Measurements from ENCODE around the gene IFT80. TPM values are rescaled to one million over a fixed set of nuclear protein-coding genes. Genes with fewer than 3 reads are reported as not detected.

Gene IFT80
- total and polyA plus RNA-seq, 10 of the 15 experiments (the other 5 are each of a cell fraction or from before 2014, with no cell fraction given): 6.5 to 21.5 (median 14.1) TPM

- no peak for TF ChIP-seq BHLHE40 (IDR thresholded peaks at IDR 0.05; ENCODE audit: borderline replicate concordance in 1 of 2, low read depth in 2 of 2, low read length in 1 of 2)
- no peak for TF ChIP-seq CEBPB (IDR thresholded peaks at IDR 0.05; ENCODE audit: borderline replicate concordance in 1 of 2, low read depth in 2 of 2, low read length in 2 of 2)
- TF ChIP-seq RUNX3 (IDR thresholded peaks at IDR 0.05; ENCODE audit: low read length): no peak
- TF ChIP-seq BACH1 (IDR thresholded peaks at IDR 0.05; ENCODE audit: borderline replicate concordance): no peak
- no peak for TF ChIP-seq POU2F2 (IDR thresholded peaks at IDR 0.05; ENCODE audit: borderline replicate concordance, low read depth, low read length)
- TF ChIP-seq, protein P1, sequence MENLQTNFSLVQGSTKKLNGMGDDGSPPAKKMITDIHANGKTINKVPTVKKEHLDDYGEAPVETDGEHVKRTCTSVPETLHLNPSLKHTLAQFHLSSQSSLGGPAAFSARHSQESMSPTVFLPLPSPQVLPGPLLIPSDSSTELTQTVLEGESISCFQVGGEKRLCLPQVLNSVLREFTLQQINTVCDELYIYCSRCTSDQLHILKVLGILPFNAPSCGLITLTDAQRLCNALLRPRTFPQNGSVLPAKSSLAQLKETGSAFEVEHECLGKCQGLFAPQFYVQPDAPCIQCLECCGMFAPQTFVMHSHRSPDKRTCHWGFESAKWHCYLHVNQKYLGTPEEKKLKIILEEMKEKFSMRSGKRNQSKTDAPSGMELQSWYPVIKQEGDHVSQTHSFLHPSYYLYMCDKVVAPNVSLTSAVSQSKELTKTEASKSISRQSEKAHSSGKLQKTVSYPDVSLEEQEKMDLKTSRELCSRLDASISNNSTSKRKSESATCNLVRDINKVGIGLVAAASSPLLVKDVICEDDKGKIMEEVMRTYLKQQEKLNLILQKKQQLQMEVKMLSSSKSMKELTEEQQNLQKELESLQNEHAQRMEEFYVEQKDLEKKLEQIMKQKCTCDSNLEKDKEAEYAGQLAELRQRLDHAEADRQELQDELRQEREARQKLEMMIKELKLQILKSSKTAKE (IDR thresholded peaks at IDR 0.05; ENCODE audit: low read depth, poor library complexity, severe bottlenecking): no peak
- TF ChIP-seq ZSCAN29 (IDR thresholded peaks at IDR 0.05): no peak
Measured at GRCh38 chr3:160253298-160253697, 145.7 kb downstream of the IFT80 start (continued).

DNA sequence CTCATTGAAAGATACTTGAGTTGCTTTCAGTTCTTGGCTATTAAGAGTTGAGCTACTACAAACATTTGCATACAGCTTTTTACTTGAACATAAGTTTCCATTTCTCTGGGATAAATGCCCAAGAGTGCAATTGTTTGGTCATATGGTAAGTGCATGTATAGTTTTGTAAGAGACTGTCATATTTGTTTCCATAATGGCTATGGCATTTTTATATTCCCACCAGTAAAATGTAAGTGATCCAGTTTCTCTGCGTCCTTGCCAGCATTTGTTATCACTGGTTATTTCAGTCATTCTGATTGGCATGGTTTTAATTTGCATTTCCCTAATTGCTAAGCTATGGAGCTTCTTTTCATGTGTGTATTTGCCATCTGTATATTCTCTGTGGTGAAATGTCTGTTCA is 151.3 kb downstream of the IFT80 start:
- intact Hi-C loops (cut with micrococcal nuclease; ENCODE audit: unreplicated experiment): no loop called here
- POLR2A ChIA-PET: no interaction called here
- RAD21 ChIA-PET (ENCODE audit: unreplicated experiment): no interaction called here
- TF ChIP-seq ESRRA (IDR thresholded peaks at IDR 0.05; ENCODE audit: low read length) (no peak), CHD1 (IDR thresholded peaks at IDR 0.05; ENCODE audit: low read depth, low read length) (no peak), EP300 (IDR thresholded peaks at IDR 0.05; ENCODE audit: borderline replicate concordance in 1 of 2, control insufficient read depth in 1 of 2, low read depth in 2 of 2, low read length in 2 of 2) (no peak), CBX5 (IDR thresholded peaks at IDR 0.05; ENCODE audit: low read depth) (no peak), ASH2L (IDR thresholded peaks at IDR 0.05; ENCODE audit: borderline replicate concordance, low read depth) (no peak), NFYA (IDR thresholded peaks at IDR 0.05; ENCODE audit: borderline replicate concordance, low read depth, low read length) (no peak), PAX5 (IDR thresholded peaks at IDR 0.05; ENCODE audit: borderline replicate concordance, low read depth, low read length) (no peak), REST (IDR thresholded peaks at IDR 0.05; ENCODE audit: low read depth, low read length) (no peak)
- TF ChIP-seq, protein P1 (IDR thresholded peaks at IDR 0.05; ENCODE audit: low read depth, poor library complexity, severe bottlenecking): no peak

More for the DNA sequence above, 151.3 kb downstream of the IFT80 start:
- SMC1A ChIA-PET (ENCODE audit: uncharacterized antibody, unreplicated experiment): interaction anchor here (0.7 kb wide), 1 partner anchor 13 kb away, joined by 3 read pairs; no protein-coding TSS in a partner anchor
- DNase-seq (ENCODE audit: low read depth, low spot score) (no peak), ATAC-seq (no peak), FAIRE-seq (no peak)
- 39% methylated on average over 1 of the region's 1 CpG for WGBS (ENCODE audit: insufficient coverage, insufficient replicate concordance, low lambda C conversion rate, missing lambda C conversion rate)
- no peaks in the 10 kb centered on the region for H3K79me2 ChIP-seq (ENCODE audit: control insufficient read depth, insufficient read depth, low read length)
- H3K4me1 ChIP-seq (ENCODE audit: control insufficient read depth, insufficient read depth, low read length): no peaks in the 10 kb centered on the region
- in situ Hi-C loops (cut with MboI): no loop called here
- H3K36me3 ChIP-seq (ENCODE audit: control insufficient read depth in 2 of 2, insufficient read depth in 2 of 2, low read length in 1 of 2): no peaks in the 10 kb centered on the region
- CTCF ChIA-PET: interaction anchor here (0.9 kb wide), 1 partner anchor 215 kb away, joined by 4 read pairs; no protein-coding TSS in a partner anchor
- H3K4me3 ChIP-seq: no peak overlapping the region
- no peak overlapping the region for H2AFZ ChIP-seq (ENCODE audit: control insufficient read depth, low read depth, low read length)
- BruUV-seq (replicated peaks): no TSS peak
- no peaks in the 10 kb centered on the region for H3K27me3 ChIP-seq (replicated peaks in 1 of 2; ENCODE audit: control insufficient read depth in 2 of 2, insufficient read depth in 2 of 2, low read length in 1 of 2)
- no peak overlapping the region for H3K4me2 ChIP-seq (ENCODE audit: control insufficient read depth, insufficient read depth)
- H3K27ac ChIP-seq (ENCODE audit: control insufficient read depth, insufficient read depth): no peak overlapping the region
- H4K20me1 ChIP-seq (ENCODE audit: control insufficient read depth, insufficient read depth): no peaks in the 10 kb centered on the region
- no peak overlapping the region for H3K9ac ChIP-seq (ENCODE audit: control insufficient read depth, insufficient read depth, low read length)
- H3K9me3 ChIP-seq (replicated peaks; ENCODE audit: control insufficient read depth, insufficient read depth, low read length): no peaks in the 10 kb centered on the region

Measured in GM12878 (cell line).